Thyroid gland (tissue), 4 donors: ENCODE measurements around the gene NF2.

ENCODE experiments used
- CTCF ChIP-seq, 6 experiments: fragments of 200-600 bp in 3 of 6; fragments of 450-650 bp in 3 of 6; sonication (generic) in 3 of 6; IDR thresholded peaks; one replicate each; pipeline ENCODE4 v1.5.1; 2016 to 2019; ENCODE audit warnings: antibody characterized with exemption in 6 of 6, mild to moderate bottlenecking in 2 of 6, inconsistent platforms in 1 of 6, moderate library complexity in 1 of 6
- POLR2A ChIP-seq, 2 donors: fragments of 450-650 bp; IDR thresholded peaks; one replicate each; pipeline ENCODE4 v1.6.1; 2017; ENCODE audit warnings: antibody characterized with exemption in 2 of 2, mild to moderate bottlenecking in 2 of 2, moderate library complexity in 1 of 2

- no peak for TF ChIP-seq CTCF (IDR thresholded peaks at IDR 0.05)
- no peak for TF ChIP-seq POLR2A (IDR thresholded peaks at IDR 0.05)
Measured at GRCh38 chr22:29661336-29661735, 57.9 kb downstream of the NF2 start.
